Keratinocyte (primary cell): ENCODE data around the gene STK4.

Source experiments
- CTCF ChIP-seq, 3 experiments: IDR thresholded peaks in 1 of 3; conservative IDR thresholded peaks in 1 of 3; optimal IDR thresholded peaks in 1 of 3; 2 replicates in 2 of 3; 3 replicates in 1 of 3; pipeline versions ENCODE3 to v1.5.1; 2011; ENCODE audit warnings: low read length in 3 of 3, mild to moderate bottlenecking in 3 of 3, moderate library complexity in 2 of 3, control low read depth in 1 of 3, inconsistent platforms in 1 of 3; ENCODE audit not compliant: insufficient read depth in 2 of 3; ENCODE audit errors: extremely low read depth in 1 of 3
- EZH2 ChIP-seq: IDR thresholded peaks from one replicate; pipeline ENCODE4 v1.6.1; 2012; ENCODE audit warnings: inconsistent platforms, mild to moderate bottlenecking, low read length, moderate library complexity

DNA sequence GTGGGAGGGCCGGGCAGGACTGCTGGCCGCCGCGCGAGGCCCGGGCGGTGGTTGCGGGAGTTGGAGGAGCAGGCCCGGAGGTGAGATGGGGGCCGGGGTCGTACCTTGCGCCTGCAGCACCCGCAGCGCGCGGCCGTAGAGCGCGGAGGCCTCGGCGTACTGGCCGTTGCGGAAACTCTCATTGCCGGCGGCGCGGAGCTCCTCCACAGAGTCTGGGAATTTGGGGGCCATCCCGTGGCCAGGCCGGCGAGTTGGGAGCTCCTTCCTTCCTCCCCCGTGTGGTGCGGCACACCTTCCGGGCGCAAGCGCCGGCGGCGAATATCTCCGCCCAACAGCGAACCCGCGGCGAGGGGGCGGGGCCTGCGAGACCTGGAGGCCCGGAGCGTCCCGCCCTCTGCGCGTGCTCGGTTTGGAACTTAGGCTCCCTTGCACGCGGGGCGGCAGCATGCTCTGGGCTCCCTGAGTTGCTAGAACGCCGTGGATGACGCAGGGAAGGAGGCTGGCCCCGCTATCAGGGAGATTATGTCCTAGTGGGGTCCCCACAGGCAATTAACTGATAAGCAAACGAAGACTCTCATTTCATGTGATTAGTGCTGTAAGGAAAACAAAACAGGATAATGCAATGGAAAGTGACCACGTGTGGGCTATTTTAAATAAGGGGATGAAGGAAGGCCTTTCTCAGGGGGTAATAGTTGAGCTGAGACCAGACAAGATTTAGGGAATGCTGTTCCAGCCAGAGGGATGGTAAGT is 6.0 kb upstream of the STK4 start, which contains the start of gene TOMM34:
- no peak for TF ChIP-seq EZH2
- TF ChIP-seq CTCF (optimal IDR thresholded peaks at IDR 0.05 in 1 of 3, IDR thresholded peaks at IDR 0.05 in 1 of 3, conservative IDR thresholded peaks at IDR 0.05 in 1 of 3; ENCODE audit: extremely low read depth in 1 of 3, insufficient read depth in 2 of 3, low read length in 3 of 3): no peak
